Measurements from ENCODE around the gene TYRO3.

Gene TYRO3

DNA sequence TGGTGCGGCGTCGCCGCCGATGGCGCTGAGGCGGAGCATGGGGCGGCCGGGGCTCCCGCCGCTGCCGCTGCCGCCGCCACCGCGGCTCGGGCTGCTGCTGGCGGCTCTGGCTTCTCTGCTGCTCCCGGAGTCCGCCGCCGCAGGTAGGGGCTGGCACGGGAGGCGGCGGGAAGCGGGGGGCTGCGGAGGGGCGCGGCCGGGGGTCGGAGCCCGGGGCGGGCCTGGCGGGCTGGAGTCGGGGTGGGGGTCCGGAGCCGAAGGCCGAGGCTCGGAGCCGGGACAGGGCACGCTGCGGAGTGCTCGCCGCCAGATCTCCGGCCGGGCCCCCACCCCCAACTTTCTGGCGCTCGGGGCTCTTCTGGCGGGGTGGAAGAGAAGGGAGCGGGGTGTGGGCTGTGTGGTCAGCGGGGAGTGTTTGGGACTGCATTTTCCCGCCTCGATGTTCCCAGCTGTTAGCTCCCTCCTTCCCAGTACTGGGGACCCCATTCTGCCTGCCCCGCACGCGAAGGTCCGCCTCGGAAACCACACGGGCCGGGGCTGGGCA is 299 bp downstream of the TYRO3 start:
- TF ChIP-seq, protein P1, sequence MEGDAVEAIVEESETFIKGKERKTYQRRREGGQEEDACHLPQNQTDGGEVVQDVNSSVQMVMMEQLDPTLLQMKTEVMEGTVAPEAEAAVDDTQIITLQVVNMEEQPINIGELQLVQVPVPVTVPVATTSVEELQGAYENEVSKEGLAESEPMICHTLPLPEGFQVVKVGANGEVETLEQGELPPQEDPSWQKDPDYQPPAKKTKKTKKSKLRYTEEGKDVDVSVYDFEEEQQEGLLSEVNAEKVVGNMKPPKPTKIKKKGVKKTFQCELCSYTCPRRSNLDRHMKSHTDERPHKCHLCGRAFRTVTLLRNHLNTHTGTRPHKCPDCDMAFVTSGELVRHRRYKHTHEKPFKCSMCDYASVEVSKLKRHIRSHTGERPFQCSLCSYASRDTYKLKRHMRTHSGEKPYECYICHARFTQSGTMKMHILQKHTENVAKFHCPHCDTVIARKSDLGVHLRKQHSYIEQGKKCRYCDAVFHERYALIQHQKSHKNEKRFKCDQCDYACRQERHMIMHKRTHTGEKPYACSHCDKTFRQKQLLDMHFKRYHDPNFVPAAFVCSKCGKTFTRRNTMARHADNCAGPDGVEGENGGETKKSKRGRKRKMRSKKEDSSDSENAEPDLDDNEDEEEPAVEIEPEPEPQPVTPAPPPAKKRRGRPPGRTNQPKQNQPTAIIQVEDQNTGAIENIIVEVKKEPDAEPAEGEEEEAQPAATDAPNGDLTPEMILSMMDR (IDR thresholded peaks at IDR 0.05; ENCODE audit: control insufficient read depth, extremely low read depth, insufficient read depth) = no peak
- DNase-seq (ENCODE audit: low read depth) = no peak
- peak overlapping the region; percentile 69 for H3K4me3 ChIP-seq (ENCODE audit: low read depth, low read length)

DNA sequence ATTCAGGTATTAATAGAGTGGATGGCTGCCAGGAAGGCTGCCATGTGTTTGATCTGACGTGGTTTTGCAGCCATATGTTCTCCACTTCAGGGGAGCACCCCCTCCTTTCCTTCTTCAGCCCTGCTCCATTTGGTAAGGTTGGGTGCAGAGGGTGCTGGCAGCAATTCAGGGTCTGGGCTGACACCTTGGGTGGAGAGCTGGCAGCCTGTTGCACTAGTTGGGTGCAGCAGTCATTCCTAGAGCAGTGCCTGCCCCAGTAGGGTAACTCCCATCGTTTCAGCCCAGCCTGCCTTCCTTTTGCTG is 1.5 kb downstream of the TYRO3 start:
- TF ChIP-seq, protein P1 (IDR thresholded peaks at IDR 0.05; ENCODE audit: control insufficient read depth, extremely low read depth, insufficient read depth) = no peak
- no peak overlapping the region for H3K4me3 ChIP-seq (ENCODE audit: low read depth, low read length)
- DNase-seq (ENCODE audit: low read depth) = no peak

DNA sequence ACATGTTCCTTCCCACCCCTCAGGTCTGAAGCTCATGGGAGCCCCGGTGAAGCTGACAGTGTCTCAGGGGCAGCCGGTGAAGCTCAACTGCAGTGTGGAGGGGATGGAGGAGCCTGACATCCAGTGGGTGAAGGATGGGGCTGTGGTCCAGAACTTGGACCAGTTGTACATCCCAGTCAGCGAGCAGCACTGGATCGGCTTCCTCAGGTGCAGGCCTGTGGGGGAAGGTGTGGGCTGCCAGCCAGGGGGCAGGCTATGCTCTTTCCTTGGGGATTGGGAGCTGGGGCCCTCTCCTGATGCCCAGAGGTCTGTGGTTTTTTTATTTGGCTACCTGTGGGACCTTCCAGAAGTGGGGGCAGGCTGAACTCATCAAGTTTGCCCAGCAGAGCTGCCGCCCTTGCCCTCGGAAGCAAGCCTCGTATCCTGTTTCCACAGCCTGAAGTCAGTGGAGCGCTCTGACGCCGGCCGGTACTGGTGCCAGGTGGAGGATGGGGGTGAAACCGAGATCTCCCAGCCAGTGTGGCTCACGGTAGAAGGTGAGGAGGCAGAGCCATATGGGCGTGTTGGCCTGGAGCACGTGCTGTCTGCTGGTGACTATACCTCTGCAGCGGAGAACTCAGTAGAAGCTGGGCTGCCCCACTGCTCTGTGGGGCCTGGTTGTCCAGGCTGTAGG is 2.2 kb downstream of the TYRO3 start:
- no peak overlapping the region for H3K4me3 ChIP-seq (ENCODE audit: low read depth, low read length)
- TF ChIP-seq, protein P1 (IDR thresholded peaks at IDR 0.05; ENCODE audit: control insufficient read depth, extremely low read depth, insufficient read depth) = no peak
- no peak for DNase-seq (ENCODE audit: low read depth)

GRCh38 chr15:41561777-41562145 is 2.7 kb downstream of the TYRO3 start:
- no peak for DNase-seq (ENCODE audit: low read depth)
- TF ChIP-seq, protein P1 (IDR thresholded peaks at IDR 0.05; ENCODE audit: control insufficient read depth, extremely low read depth, insufficient read depth) = no peak
- H3K4me3 ChIP-seq (ENCODE audit: low read depth, low read length) = no peak overlapping the region

GRCh38 chr15:41562244-41562643 is 3.2 kb downstream of the TYRO3 start:
- H3K4me3 ChIP-seq (ENCODE audit: low read depth, low read length) = no peak overlapping the region
- TF ChIP-seq, protein P1 (IDR thresholded peaks at IDR 0.05; ENCODE audit: control insufficient read depth, extremely low read depth, insufficient read depth) = no peak
- no peak for DNase-seq (ENCODE audit: low read depth)

DNA sequence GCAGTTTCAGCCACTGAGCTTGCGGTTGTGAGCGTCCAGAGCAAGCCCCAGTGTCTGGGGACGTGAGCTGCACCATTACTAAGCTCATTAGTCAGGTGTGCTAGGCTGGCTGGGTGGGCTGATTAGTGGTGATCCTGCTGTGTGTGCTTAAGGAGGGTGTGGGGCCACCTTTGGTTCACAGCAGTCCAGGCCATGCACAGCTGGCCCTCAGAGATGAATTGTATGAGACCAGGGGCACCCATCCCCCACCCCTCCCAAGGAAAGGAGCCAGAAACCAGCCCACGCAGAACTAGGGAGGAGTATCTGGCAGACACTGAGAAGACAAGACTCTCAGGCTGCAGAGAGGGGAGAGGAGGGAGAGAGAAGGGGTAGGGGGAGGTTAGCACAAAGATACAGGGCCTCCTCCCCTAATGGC is 3.8 kb downstream of the TYRO3 start:
- H3K4me3 ChIP-seq (ENCODE audit: low read depth, low read length) = no peak overlapping the region
- no peak for DNase-seq (ENCODE audit: low read depth)
- TF ChIP-seq, protein P1 (IDR thresholded peaks at IDR 0.05; ENCODE audit: control insufficient read depth, extremely low read depth, insufficient read depth) = no peak

Data from LNCaP clone FGC (cell line).